Bronchial epithelial cell (primary cell): ENCODE data around the gene PADI2. TPM values are rescaled to one million over a fixed set of nuclear protein-coding genes. Genes with fewer than 3 reads are reported as not detected.
A peak's percentile ranks its signal among the peaks of the same experiment; 100 is the strongest.

Experiments
- DNase-seq: peaks from one replicate; pipeline ENCODE4 v3.0.0-alpha.2; 2010; ENCODE audit warnings: low read depth
- FAIRE-seq: peaks from 2 replicates; lab custom pipeline; 2011; peaks lifted over from hg19 to GRCh38; lab: Jason Lieb, UNC
- H3K27me3 ChIP-seq: 2 replicates; pipeline ENCODE4 v1.5.1; 2011; ENCODE audit warnings: low read length; ENCODE audit not compliant: control insufficient read depth, insufficient read depth
- H3K36me3 ChIP-seq: 2 replicates; pipeline ENCODE4 v1.5.1; 2011; ENCODE audit warnings: low read length; ENCODE audit not compliant: control insufficient read depth, insufficient read depth
- H3K4me3 ChIP-seq: 2 replicates; pipeline ENCODE4 v1.5.1; 2011; ENCODE audit warnings: mild to moderate bottlenecking, low read depth, low read length, control low read depth
- CTCF ChIP-seq: IDR thresholded peaks from 2 replicates; pipeline ENCODE4 v1.5.1; 2011; ENCODE audit warnings: mild to moderate bottlenecking, moderate library complexity, low read length, control low read depth, inconsistent platforms; ENCODE audit not compliant: insufficient read depth, severe bottlenecking
- total RNA-seq: library from RNA; depleted of rRNA; stranded (reverse); fragments of >200 nt; gene quantifications from 2 replicates; pipeline ENCODE4 v1.2.1, GENCODE V29; 2014

The PADI2 gene
- total RNA-seq, 1 donor from 2014 or later, result 1.3 TPM

GRCh38 chr1:17056551-17056950, 62.7 kb downstream of the PADI2 start:
- Histone ChIP-seq H3K27me3 (no peaks in the 10 kb centered on the region), H3K36me3 (no peaks in the 10 kb centered on the region), H3K4me3 (no peak overlapping the region)
- no peak for TF ChIP-seq CTCF
- no peak for FAIRE-seq
- no peak for DNase-seq

- H3K36me3 ChIP-seq, result no peaks in the 10 kb centered on the region
- DNase-seq (no peak), FAIRE-seq (no peak)
- TF ChIP-seq CTCF, result no peak
- H3K27me3 ChIP-seq, result no peaks in the 10 kb centered on the region
- no peak overlapping the region for H3K4me3 ChIP-seq
Observed at GRCh38 chr1:17055801-17056200, 63.5 kb downstream of the PADI2 start.

- Histone ChIP-seq H3K36me3 (peaks cover 1% of the 10 kb centered on the region), H3K4me3 (peak within 1 kb of the TSS; percentile 58), H3K27me3 (no peaks in the 10 kb centered on the region)
- no peak for FAIRE-seq
- DNase-seq, result peak; percentile 93
- no peak for TF ChIP-seq CTCF
Observed at GRCh38 chr1:17053685-17054410, 65.4 kb downstream of the PADI2 start, which contains the start of gene SDHB. TSS of gene SDHB (minus strand) at chr1:17054032. CDS start at chr1:17054019, 13 bp downstream.

GRCh38 chr1:17053086-17053684, 66.1 kb downstream of the PADI2 start:
- FAIRE-seq, result no peak

GRCh38 chr1:17052641-17053040, 66.6 kb downstream of the PADI2 start:
- no peak overlapping the region for H3K4me3 ChIP-seq
- no peak for FAIRE-seq
- peaks cover 2% of the 10 kb centered on the region for H3K36me3 ChIP-seq
- TF ChIP-seq CTCF, result no peak
- H3K27me3 ChIP-seq, result no peaks in the 10 kb centered on the region
- DNase-seq, result no peak

More at GRCh38 chr1:17053086-17053684, 66.1 kb downstream of the PADI2 start:
- H3K27me3 ChIP-seq, result no peaks in the 10 kb centered on the region
- H3K4me3 ChIP-seq, result peak overlapping the region; percentile 58
- TF ChIP-seq CTCF, result no peak
- DNase-seq, result no peak
- H3K36me3 ChIP-seq, result peaks cover 1% of the 10 kb centered on the region
